Measurements from ENCODE around the gene SRPRB.
"Not testable (repeated sequence)": the region's sequence is repeated elsewhere in the genome, so short reads cannot be mapped to it uniquely, and the experiment has no call there.

Gene SRPRB

DNA sequence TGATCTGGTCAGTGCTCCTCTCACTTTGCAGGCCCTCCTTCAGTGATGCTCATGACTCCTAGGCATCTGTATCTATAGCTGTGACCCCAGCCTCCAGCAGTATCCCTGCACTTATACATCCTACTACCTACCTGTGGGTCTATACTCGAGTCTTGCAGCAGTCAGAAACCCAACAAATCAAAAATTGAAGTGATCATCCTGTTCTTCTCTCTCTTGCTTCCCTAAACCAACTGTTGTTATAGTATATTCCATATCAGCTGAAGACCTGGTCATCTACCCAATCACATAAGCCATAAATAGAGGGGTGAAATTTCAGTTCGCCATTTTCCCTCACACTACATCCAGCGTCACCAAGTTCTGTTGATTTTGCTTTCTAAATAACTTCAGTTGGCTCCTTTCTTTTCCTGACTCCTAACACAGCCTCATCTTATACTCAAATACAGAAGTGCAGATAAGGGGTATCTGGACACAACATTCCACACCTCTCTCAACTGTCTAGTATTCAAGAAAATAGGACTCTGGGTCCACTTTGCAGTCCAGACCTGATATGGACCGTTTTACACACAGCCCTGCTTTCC is 25.9 kb upstream of the SRPRB start:
- no peak for DNase-seq

DNA sequence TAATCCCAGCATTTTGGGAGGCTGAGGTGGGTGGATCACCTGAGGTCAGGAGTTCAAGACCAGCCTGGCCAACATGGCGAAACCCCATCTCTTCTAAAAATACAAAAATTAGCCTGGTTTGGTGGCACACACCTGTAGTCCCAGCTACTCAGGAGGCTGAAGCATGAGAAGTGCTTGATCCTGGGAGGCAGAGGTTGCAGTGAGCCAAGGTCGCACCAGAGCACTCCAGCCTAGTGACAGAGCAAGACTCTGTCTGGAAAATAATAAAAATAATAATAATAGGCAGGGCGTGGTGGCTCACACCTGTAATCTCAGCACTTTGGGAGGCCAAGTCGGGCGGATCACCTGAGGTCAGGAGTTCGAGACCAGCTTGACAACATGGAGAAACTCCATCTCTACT is 24.9 kb upstream of the SRPRB start:
- DNase-seq = not testable (repeated sequence)

DNA sequence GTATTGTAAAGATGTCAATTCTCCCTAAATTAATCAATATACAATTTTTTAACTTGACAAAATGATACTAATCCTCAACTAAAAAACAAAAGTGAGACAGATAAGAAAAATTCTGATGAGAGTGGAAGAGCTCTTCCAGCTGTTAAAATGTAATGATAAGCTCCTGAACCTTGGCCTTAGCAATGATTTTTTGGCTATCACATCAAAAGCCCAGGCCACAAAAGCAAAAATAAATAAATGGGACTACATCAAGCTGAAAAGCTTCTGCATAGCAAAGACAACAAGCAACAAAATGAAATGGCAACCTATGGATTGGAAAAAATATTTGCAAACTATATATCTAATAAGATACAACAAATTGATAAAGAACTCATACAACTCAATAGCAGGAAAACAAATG is 24.0 kb upstream of the SRPRB start:
- no peak for DNase-seq

DNA sequence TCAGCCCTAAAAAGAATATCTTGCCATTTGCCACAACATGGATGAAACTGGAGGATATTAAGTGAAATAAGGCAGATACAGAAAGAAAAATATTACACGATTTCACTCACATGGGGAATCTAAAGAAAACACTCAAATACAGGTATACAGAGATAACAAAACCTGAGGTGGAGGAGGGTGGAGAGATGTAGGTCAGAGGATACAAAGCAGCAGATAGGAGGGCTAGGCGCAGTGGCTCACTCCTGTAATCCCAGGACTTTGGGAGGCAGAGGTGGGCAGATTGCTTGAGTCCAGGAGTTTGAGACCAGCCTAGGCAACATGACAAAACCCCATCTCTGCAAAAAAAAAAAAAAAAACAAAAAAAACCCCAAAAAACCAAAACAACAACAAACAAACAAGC is 23.2 kb upstream of the SRPRB start:
- no peak for DNase-seq

DNA sequence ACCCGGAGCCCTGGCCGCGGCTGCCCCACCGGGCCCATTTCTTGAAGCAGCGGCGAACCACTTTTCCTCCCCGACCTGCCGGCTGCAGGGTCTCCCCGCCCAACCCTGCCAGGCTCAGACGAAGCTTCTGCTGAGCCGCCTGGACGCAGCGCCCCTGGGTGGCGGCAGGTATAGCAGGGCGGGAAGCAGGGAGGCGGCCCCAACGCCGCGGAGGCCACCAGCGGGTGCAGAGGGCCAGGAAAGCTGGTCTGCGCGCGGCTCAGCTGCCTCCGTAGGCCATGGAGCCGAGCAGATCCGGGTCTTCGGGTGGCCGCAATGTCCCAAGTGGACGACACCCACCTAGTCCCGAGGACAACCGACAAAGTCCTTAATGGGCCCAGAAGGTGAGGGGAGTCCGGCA is 21.9 kb upstream of the SRPRB start:
- DNase-seq = no peak

DNA sequence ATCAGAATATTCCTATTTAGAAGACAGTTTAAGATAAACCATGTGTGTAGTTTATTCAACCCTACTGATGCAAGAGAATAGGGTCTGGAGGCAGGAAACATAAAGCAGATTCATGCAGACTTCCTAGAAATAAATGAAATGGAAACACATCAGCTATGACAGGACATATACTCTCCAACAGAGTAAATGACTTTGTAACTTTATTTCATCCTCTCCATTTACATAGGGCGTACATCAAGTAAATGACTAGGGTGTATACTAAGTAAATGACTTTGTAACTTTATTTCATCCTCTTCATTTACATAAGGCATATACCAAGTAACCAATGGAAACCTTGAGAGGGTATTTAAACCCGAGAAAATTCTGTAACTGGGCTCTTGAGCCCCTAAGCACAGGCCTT is 17.6 kb upstream of the SRPRB start:
- no peak for DNase-seq

DNA sequence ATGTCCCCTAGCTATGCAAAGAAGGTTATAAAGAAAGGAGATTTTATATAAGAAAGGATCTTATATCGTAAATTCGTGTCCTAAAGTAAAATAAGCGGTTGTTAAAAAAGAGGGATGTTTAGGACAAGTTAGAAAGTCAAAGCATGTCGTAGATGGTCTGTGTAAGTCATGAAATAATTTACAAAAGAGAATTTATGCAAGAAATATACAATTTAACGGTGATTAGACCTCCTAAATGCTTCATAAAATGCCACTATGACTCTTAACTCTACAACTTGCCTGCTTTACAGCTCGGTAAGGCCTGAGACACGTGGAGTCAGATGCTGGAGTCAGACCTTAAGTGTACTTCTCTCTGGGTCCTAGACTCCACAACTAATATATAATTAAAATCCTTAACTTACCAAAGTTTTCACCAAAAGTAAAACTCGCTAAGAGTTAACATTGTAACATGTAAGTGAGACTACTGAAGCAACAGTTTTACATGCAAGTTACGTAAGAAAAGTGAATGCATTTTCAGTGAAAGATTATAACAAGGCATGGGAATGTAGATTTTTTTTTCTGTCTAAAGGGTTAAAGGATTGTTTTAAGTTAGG is 13.3 kb upstream of the SRPRB start:
- DNase-seq = no peak

DNA sequence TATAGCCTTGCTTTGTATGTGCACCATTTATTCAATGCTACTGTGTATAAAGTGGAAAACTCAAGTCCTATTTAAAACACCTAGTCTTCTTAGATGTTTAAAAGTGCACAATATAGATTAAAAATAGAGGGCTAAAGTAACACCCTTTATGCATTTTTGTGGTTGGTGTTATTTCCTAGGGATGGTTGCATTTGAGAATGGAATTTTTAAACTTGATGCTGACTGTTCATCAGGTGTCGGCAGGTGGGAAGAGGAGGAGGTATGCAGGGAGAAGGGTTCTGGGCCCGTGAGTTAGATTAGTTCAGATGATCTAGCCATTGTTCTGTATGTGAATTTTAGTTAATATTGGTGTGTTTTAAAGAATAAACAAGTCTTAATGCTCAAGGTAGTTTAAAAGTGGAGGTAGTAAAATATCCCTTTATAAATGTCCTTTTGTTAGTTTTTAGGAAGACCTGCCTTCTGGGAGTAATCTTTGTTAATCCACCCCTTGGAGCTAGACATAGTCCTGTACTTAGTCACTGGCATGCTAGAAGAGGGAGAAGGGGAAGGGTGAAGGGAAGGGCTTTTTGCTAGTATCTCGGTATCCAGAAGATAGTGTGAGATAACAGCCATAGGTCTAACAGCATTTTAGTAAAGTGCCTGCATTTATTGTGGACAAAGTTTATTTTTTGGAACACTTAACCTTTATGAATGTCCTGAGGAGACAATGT is 8.1 kb upstream of the SRPRB start:
- no peak for DNase-seq

DNA sequence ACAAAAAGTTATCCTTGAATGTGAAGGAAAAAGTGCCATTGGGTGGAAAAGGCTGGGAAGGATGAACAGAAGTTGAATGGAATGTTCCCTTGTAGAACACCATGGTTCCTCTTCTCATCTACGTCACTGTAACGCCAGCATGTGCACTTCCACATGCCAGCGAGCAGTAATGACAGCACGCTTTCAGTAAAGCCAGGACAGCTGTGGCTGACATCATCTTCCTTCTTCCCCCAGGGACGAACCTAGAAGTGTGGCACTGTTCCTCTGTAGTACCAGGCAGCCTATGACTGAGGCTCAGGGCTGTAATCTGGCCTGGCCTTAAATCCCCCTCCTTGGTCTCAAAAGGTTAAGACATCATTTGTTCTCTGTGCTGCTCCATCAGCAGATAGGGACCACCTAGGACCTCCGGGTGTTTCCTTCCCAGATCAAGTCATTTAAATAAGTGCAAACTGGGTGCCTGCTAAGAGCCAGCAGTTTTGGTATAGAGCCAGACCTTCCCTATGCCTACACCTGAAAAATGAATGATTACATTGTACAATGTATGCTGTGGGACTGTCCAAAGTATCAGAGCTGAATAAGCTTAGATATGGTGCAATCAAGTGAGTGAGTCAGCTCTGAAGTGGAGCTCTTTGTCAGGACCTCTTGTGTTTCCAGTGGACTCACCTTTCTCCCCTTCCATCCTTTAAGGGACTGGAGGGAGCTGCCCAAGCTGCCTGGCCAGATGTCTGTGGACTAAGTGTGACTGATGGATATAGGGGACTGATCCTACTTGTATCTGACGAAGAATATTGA is 5.6 kb upstream of the SRPRB start:
- no peak for DNase-seq

DNA sequence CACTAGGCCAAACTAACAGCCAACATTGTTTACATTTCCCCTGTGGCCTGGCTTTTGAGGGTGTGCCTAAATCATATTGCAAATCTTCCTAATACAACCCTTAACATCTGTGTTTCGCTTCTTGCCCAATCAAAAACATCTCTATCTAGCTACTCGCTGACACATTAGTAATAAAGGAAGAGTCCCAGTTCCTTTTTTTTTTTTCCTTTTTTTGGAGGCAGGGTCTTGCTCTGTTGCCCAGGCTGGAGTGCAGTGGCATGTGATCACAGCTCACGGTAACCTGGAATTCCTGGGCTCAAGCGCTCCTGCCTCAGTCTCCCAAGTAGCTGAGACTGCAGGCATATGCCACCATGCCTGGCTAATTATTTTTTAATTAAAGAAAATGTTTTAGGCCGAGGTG is 2.1 kb upstream of the SRPRB start:
- no peak for DNase-seq

DNA sequence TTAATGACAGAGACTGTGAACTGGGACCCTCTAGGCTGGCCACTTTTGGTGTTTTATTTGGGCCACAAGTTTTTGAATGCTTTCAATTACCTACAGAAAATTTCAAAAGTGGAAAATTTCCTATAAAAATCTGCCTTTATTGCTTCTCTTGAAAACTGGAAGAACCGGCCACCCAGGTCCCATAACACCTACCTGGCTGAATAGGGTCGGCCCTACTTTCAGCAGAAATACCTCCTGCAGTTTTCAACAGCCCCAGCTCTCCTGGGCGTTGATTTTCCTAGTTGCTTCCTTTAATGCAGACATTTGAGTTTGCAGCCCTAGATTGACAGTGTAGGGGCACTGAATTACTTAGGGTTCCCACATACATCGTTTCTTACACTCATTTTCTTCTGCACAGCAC is 719 bp upstream of the SRPRB start:
- DNase-seq = no peak

DNA sequence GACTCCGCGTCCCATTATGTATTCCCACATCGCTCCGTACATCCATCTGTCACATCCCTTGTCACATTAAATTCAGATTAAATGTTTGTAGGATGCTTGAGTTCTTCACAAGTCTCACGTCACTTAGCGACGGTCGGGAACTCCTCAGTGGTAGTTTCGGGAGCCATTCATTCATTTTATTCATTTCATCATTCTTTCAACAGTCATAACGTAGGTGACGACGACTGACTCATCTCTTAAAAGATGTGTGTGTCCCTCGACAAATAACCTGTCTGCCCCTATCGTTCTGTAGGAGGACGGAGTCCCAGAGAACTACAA is 272 bp upstream of the SRPRB start:
- no peak for DNase-seq

DNA sequence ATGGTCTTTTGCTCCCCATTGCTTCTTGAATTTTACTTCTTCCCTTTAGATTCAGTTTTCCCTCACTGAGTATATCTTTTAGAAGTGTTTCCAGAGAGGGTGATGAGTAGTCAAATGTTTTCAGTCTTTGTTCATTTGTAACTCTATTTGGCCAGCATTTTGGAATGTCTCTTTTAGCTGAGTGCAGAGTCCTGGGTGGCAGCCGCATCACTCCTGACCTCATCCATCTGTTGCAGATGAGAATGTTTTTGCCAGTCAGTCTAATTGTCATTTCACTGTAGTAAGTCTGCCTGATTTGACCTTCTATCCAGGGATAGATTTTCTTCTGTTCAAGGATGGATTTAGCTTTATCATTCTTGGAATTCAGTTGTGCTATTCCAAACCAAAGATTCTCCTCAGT is 7.3 kb downstream of the SRPRB start:
- no peak for DNase-seq

DNA sequence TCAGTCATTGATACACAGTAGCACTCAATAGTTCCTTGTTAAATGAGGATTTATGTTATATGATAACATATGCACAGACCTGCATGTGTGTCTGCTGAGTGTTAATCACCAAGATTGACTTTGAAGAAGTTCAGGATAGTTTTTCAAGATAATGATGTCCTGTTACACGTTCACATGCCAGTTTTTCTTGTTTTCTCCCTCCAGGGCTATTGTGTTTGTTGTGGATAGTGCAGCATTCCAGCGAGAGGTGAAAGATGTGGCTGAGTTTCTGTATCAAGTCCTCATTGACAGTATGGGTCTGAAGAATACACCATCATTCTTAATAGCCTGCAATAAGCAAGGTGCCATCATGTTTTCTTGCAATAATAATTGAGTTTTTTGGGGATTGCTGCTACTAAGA is 9.8 kb downstream of the SRPRB start:
- no peak for DNase-seq

DNA sequence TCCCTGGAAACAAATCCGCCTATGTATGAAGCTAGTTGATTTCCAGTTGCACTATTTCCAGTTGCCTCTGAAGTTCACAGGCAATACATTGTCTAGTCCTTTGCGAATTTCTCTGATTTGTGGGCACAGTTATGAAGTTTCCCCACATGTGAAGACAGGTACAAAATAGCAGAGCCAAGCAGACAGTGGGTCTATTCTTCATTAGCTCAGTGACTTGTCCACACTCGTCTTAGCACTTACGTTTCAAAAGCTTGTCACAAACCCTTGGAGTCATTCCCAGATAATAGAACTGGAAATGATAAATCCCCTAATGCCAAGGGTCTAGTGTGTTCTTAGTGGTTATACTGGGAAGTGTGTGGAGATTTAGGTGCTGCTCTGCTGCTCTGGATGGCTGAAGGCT is 14.5 kb downstream of the SRPRB start:
- no peak for DNase-seq

DNA sequence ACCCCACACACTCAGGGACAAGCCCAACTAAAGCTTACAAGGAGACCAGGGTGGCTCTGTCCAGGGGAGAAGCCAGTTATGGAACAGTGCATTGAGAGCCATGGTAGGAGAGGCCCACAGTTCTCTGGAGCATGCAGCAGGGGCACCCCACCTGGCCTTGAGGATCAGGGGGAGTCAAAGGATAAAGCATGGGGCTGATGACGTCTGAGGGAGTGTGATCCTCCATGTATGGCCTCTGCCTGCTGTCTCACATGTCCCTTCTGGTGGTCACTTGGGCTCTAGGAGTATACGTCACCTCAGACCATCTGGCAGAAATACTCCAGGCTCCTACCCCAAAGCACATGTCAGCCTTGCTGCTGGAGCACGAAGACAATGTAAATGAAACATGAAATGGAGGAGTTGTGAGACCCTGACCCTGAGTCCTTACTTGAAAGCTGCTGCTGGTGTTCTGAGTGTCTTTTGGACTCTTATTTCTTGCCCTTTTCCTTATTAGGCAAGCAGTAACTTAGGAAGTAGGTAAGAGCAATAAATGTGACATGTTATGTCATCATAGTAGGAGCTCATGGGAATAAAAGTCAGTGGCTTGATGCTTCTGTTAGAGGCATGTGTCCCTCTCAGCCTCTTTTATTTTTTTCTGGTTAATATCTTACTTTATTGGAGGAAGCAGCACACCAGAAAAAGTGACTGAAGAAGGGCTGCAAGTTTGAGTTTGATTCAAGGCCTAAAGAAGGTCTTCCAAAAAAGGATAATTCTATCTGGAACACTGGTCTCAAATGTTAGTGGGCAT is 15.5 kb downstream of the SRPRB start:
- no peak for DNase-seq

DNA sequence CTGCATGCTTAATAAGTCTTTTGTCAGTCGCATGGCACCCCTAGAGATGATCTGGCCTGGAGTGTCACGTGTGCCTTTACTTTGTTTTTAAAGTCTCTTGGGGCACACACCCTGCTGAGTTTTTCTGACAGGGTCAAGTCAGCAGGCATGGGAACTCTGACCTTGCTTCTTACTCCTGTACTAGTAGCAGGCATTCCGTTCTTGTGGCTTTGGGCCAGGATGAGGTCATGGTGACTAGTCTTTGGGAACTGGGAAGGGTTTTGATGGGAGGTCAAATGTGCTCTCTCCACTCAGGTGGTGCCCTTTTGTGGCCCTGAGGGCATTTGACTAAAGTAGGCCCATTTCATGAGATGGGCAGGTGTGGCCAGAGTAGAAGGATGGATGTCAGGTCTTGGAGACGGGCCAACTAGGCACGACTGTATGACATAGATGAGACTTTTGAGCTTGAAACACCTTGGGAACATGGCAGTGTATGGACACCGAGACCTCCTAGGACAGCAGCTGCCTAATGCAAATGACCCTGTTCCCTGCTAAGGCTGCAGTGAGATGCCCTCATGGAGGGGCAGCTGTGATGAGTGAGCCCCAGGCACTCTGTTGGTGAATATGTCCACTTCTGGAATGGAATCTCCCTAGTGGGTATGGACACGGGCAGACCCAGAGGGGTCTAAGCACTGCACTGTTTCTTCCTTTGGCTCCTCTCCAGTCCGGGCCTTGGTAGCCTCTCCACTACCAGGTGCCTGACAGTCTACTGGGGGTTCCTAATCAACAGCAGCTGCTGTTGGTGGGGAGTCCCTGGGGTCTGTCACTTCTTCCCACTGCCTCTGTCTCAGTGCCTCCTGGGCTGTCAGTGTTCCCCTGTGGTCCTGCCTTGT is 16.4 kb downstream of the SRPRB start:
- no peak for DNase-seq

DNA sequence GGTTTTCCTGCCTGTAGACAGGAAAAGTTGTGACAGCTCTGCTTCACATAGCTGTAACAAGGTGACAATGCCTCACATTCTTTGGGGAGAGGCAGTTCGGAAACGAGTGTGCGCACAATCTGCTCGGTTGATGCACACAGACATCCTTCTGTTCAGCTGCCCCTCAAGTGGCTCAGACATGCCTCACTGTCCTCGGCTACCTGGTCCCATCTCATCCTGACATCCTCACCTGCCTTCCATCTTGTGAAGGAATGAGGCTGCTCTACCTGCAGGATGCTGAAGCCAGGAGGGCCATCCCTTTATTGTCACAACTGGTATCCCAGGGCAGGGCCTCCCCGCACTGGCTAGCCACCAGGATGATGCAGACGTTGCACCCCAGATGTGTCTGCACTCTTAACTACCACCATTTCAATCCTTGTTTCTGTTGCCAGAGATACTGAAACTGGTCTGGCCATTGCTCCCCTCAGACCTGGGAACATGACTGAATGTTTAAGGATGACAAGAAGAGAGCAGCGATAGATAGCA is 19.4 kb downstream of the SRPRB start:
- no peak for DNase-seq

DNA sequence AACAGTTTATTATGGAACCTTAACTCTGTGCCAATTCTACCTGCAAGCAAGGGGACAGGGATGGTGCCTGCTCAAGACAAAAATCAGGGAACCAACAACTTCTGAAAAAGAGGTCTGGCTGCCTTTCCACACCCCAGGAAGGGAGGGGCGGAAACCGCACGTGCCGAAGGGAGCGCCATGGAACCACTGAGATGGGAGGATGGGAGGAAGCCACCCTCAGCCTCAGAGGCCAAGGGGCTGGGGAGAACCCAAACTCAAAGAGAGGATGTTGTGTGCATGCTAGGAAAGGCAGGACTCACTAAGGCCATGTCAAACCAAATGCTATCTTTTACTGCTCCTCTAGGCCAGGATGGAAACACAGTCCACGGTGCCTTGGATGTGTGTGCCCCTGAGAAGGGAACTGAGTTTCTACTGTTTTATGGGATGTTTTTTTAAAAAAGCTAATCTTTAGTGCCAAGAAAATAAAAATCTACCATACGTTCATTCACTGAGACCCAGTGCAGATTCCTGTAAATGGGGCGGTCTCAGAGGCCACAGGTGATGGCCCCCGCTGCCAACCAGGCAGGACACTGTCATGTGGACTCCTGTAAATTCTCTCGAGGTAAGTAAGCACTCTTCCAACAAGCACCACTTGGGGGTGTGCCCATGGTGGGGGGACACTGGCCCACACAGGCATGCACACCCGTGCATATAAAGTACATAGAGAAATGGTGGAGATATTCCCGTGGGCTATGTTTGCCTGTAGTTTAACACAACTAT is 20.5 kb downstream of the SRPRB start:
- no peak for DNase-seq

DNA sequence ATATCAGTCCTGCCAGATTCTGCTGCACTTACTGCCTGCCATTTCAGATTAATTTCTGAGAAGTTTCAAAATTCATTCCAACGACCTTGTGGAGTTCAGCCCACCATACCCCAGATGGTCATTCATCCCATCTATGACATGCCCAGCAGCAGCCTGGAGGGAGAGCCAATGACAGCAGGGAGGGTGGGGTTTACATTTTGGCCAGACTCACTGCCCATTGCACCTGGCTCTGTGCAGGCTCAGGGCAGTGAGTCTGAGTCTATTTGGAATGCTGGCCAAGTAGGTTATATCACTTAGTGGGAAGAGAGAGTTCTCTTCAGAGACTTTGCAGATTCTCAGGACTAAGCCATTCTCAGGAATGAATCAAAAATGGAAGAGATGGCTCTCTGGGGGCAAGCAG is 21.5 kb downstream of the SRPRB start:
- no peak for DNase-seq

DNA sequence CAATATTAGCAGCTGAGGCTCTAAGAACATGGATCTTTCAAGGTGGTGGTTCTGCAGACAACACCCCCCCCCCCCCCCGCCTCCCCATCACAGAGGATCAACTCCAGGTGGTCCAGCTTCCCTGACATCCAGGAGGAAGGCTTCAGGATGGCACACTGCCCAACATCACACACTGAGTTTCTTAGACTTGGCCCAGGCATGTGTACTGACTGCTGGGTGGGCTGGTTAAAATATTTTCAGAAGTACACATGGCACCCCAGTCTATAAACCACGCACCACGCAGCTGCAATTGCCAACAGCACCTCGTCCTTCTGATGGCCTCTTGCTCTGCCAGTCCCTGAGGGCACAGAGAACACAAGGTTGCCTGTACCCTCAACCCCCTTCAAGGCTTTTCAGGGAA is 22.1 kb downstream of the SRPRB start:
- DNase-seq = no peak
